Mesenchymal stem cell (in vitro differentiated cells and primary cell): ENCODE data around the gene FBXO31.
A peak's percentile ranks its signal among the peaks of the same experiment; 100 is the strongest.

Experiments used
- DNase-seq: peaks from one replicate; pipeline ENCODE4 v3.0.0-alpha.2; 2013
- H2AFZ ChIP-seq: one replicate; pipeline ENCODE4 v1.6.1; 2013; ENCODE audit warnings: low read depth, mild to moderate bottlenecking, control low read depth, inconsistent platforms, low read length, moderate library complexity
- H2AK5ac ChIP-seq: 2 replicates; pipeline ENCODE4 v1.6.1; 2013; ENCODE audit warnings: low read length, moderate library complexity, mild to moderate bottlenecking, inconsistent platforms; ENCODE audit not compliant: severe bottlenecking
- H2BK120ac ChIP-seq: one replicate; pipeline ENCODE4 v1.6.1; 2013; ENCODE audit warnings: low read depth, mild to moderate bottlenecking, inconsistent platforms, low read length, moderate library complexity
- H2BK12ac ChIP-seq, 2 experiments: one replicate each; pipeline ENCODE4 v1.6.1; 2013; ENCODE audit warnings: inconsistent platforms in 2 of 2, low read length in 2 of 2, mild to moderate bottlenecking in 2 of 2, moderate library complexity in 2 of 2, control low read depth in 1 of 2
- H2BK15ac ChIP-seq: one replicate; pipeline ENCODE4 v1.6.1; 2013; ENCODE audit warnings: mild to moderate bottlenecking, low read depth, inconsistent platforms; ENCODE audit not compliant: poor library complexity, severe bottlenecking
- H2BK5ac ChIP-seq: 2 replicates; pipeline ENCODE4 v1.6.1; 2013; ENCODE audit warnings: low read depth, mild to moderate bottlenecking, low read length, control low read depth, inconsistent platforms; ENCODE audit not compliant: poor library complexity, severe bottlenecking
- H3K14ac ChIP-seq, 2 experiments: one replicate each; pipeline ENCODE4 v1.6.1; 2013; ENCODE audit warnings: inconsistent platforms in 2 of 2, low read length in 2 of 2, control low read depth in 1 of 2, mild to moderate bottlenecking in 1 of 2, moderate library complexity in 1 of 2
- H3K18ac ChIP-seq, 2 experiments: one replicate each; pipeline ENCODE4 v1.6.1; 2013; ENCODE audit warnings: inconsistent platforms in 2 of 2, low read length in 2 of 2, control low read depth in 1 of 2, low read depth in 1 of 2, mild to moderate bottlenecking in 1 of 2
- H3K23ac ChIP-seq, 2 experiments: one replicate each; pipeline ENCODE4 v1.6.1; 2013; ENCODE audit warnings: inconsistent platforms in 2 of 2, low read length in 2 of 2, mild to moderate bottlenecking in 2 of 2, moderate library complexity in 2 of 2, control low read depth in 1 of 2
- H3K27ac ChIP-seq: 2 replicates; pipeline ENCODE4 v1.5.1; 2013; ENCODE audit warnings: mild to moderate bottlenecking, moderate library complexity, low read length, control low read depth, inconsistent platforms; ENCODE audit not compliant: poor library complexity, severe bottlenecking
- H3K27me3 ChIP-seq, 2 experiments: 2 replicates each; pipeline versions ENCODE4 v1.6.1 to v1.7.0; 2013; ENCODE audit warnings: low read length in 2 of 2, mild to moderate bottlenecking in 2 of 2, moderate library complexity in 2 of 2, control low read depth in 1 of 2, inconsistent platforms in 1 of 2; ENCODE audit not compliant: control insufficient read depth in 1 of 2, insufficient read depth in 1 of 2
- H3K36me3 ChIP-seq, 2 experiments: 2 replicates each; pipeline versions ENCODE4 v1.6.1 to v1.7.0; 2013; ENCODE audit warnings: low read length in 2 of 2, control low read depth in 1 of 2, inconsistent platforms in 1 of 2, low read depth in 1 of 2, mild to moderate bottlenecking in 1 of 2; ENCODE audit not compliant: insufficient read depth in 2 of 2, control insufficient read depth in 1 of 2
- H3K4ac ChIP-seq, 2 experiments: one replicate each; pipeline ENCODE4 v1.6.1; 2013; ENCODE audit warnings: inconsistent platforms in 2 of 2, low read length in 2 of 2, mild to moderate bottlenecking in 2 of 2, moderate library complexity in 2 of 2, control low read depth in 1 of 2, low read depth in 1 of 2
- H3K4me1 ChIP-seq: 2 replicates; pipeline ENCODE4 v1.6.1; 2013; ENCODE audit warnings: low read depth, low read length, control low read depth; ENCODE audit not compliant: control insufficient read depth, insufficient read depth
- H3K4me2 ChIP-seq: 2 replicates; pipeline ENCODE4 v1.6.1; 2013; ENCODE audit warnings: low read length, mild to moderate bottlenecking, inconsistent platforms; ENCODE audit not compliant: poor library complexity, severe bottlenecking
- H3K4me3 ChIP-seq, 2 experiments: 2 replicates each; pipeline versions ENCODE4 v1.5.1 to v1.7.0; 2013; ENCODE audit warnings: low read length in 2 of 2, mild to moderate bottlenecking in 2 of 2, control low read depth in 1 of 2, low read depth in 1 of 2; ENCODE audit not compliant: insufficient read depth in 1 of 2
- H3K79me1 ChIP-seq: replicated peaks from 2 replicates; pipeline ENCODE4 v1.6.1; 2013; ENCODE audit warnings: mild to moderate bottlenecking, control low read depth, low read length, inconsistent platforms; ENCODE audit not compliant: poor library complexity, severe bottlenecking
- H3K9ac ChIP-seq: 2 replicates; pipeline ENCODE4 v1.7.0; 2013; ENCODE audit warnings: mild to moderate bottlenecking, low read length, moderate library complexity
- H3K9me3 ChIP-seq: 2 replicates; pipeline ENCODE4 v1.7.0; 2013; ENCODE audit warnings: mild to moderate bottlenecking, low read length; ENCODE audit not compliant: control insufficient read depth
- H4K8ac ChIP-seq: one replicate; pipeline ENCODE4 v1.6.1; 2013; ENCODE audit warnings: inconsistent platforms, mild to moderate bottlenecking, low read length, moderate library complexity
- H4K91ac ChIP-seq: one replicate; pipeline ENCODE4 v1.6.1; 2013; ENCODE audit warnings: mild to moderate bottlenecking, low read length, inconsistent platforms
- WGBS: methylation state at CpG from one replicate; pipeline ENCODE4 v1.1.7; 2013; ENCODE audit warnings: mixed read lengths; 5-methylcytosine and 5-hydroxymethylcytosine counted together

Gene FBXO31

DNA sequence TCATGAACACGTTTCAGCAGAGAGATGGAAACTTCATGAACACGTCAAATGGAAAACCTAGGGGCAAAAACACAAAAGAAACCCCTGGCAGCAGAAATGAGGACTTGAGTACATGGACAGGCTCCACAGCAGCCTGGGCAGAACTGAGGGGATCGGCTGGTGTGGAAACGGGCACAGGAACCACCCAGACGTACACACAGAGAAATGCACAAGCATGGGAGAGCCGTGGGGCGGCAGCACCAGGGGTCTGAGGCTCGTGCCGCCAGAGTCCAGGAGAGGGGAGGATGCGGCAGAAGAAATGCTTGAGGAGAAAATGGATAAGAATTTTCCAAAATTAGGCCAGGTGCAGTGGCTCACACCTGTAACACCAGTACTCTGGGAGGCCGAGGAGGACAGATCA is 38.5 kb upstream of the FBXO31 start:
- H3K23ac ChIP-seq: no peak overlapping the region
- no peak overlapping the region for H3K9ac ChIP-seq
- no peak for DNase-seq
- H3K4me1 ChIP-seq: peaks cover 6% of the 10 kb centered on the region
- H3K9me3 ChIP-seq: no peaks in the 10 kb centered on the region
- H2BK5ac ChIP-seq: no peak overlapping the region
- no peak overlapping the region for H3K14ac ChIP-seq
- H2BK12ac ChIP-seq: no peak overlapping the region
- H3K27ac ChIP-seq: no peak overlapping the region
- H4K8ac ChIP-seq: no peak overlapping the region
- no peak overlapping the region for H3K4ac ChIP-seq
- H2AK5ac ChIP-seq: no peak overlapping the region
- peaks cover 72 to 92% of the 10 kb centered on the region in 2 experiments for H3K36me3 ChIP-seq
- WGBS: 95% methylated on average over 11 of the region's 11 CpGs
- H3K27me3 ChIP-seq: no peaks in the 10 kb centered on the region
- H3K4me2 ChIP-seq: no peak overlapping the region
- H4K91ac ChIP-seq: no peak overlapping the region
- H3K79me1 ChIP-seq: peaks cover 62% of the 10 kb centered on the region
- H3K4me3 ChIP-seq: no peak overlapping the region
- no peak overlapping the region for H2BK120ac ChIP-seq
- no peak overlapping the region for H2AFZ ChIP-seq
- H2BK15ac ChIP-seq: no peak overlapping the region
- no peak overlapping the region for H3K18ac ChIP-seq

DNA sequence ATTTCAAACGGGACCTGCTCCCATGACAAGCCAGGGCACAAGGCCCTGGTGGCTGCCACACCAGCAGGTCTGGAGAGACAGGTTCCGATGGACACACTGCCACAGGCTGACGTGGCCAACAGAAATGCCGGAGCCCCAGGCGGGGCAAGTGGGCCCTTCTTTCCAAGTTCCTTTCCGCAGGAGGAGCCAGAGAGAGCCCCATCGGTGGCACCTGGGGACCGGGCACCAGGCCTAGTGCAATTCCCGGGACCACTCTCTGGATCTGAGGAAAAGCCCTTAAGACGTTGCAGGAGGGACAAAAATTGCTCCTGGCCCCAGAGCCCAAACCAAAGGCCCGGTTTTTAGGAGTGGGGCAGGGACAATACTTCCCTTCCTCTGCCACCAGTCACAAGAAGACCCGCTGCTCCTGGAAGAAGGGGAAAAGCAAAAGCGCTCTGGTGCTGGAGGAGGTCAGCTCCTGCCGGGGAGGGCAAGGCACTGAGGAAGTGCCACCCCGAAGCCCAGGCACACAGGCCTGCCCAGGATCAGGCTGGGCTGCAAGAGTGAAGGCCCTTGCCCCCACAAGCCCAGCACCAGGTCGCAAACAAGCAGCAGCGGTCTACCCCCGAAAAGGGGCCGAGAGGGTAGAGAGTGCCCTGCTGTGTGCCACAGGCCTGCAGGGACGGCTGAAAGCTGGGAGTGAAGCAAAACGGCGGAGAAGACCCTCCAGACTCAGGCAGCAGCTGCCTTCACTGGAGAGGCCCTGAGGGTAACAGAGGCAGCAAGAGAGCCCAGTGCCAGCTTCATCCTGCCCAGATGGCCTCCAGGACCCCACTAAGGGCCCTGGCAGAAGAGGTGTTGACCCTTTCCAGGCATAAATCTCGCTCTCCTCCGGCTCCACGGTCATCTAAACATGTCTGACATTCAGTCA is 37.7 kb upstream of the FBXO31 start:
- no peak overlapping the region for H2AFZ ChIP-seq
- H2AK5ac ChIP-seq: no peak overlapping the region
- no peak overlapping the region for H4K91ac ChIP-seq
- H3K9me3 ChIP-seq: no peaks in the 10 kb centered on the region
- H3K9ac ChIP-seq: no peak overlapping the region
- H2BK12ac ChIP-seq: no peak overlapping the region
- no peak overlapping the region for H3K4me3 ChIP-seq
- no peak overlapping the region for H3K23ac ChIP-seq
- H3K79me1 ChIP-seq: peaks cover 55% of the 10 kb centered on the region
- H3K14ac ChIP-seq: no peak overlapping the region
- H2BK120ac ChIP-seq: no peak overlapping the region
- H3K4me2 ChIP-seq: no peak overlapping the region
- peaks cover 70 to 93% of the 10 kb centered on the region in 2 experiments for H3K36me3 ChIP-seq
- no peak overlapping the region for H3K18ac ChIP-seq
- 96% methylated on average over 22 of the region's 25 CpGs for WGBS
- no peak overlapping the region for H4K8ac ChIP-seq
- no peak overlapping the region for H3K4ac ChIP-seq
- no peak overlapping the region for H2BK5ac ChIP-seq
- no peak for DNase-seq
- H2BK15ac ChIP-seq: peak overlapping the region; percentile 1
- peaks cover 6% of the 10 kb centered on the region for H3K4me1 ChIP-seq
- no peaks in the 10 kb centered on the region for H3K27me3 ChIP-seq
- no peak overlapping the region for H3K27ac ChIP-seq

DNA sequence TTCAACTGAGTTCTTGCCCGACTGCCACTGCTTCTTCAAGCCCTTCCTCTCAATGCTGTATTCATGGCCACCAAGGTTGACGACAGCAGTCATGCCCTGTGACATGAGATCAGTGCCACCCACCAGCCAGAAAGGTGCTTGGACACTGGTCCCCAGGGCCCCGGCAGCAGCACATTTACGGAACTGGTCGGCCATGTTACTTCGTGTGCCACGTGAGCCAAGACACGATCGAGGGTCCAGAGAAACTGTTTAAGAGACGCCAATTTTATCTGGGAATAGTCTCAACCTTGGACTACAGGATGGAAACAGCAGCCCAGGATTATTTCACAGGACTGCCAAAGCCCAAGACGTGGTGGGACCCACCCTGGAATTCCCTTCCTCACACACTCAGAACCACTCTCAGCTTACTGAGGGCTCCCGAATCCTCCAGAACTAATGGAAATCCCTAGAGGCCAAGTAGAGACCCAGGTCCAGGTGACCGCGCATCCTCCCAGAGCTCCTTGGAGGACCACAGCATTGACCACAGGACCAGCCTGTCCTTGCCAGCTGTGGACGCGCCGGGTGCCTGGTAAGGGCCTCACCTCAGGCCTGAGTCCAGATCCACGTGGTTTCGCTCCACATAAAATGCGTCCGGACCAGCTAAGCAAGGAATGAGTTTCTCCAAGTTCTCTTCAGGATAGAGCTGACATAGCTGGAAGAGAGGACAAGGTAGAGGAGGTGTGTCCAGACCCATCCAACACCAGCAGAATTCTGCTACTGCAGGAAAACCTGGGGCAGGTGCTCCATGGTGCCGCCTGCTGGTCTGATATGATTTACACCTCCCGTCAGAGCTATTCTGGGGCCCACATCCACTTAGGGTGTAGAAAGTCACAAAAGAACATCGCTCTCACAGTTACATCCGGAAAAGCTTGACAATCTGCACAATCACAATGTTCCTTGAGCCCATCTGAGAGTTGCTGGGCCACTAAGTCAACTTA is 36.7 kb upstream of the FBXO31 start:
- Histone ChIP-seq H3K4me3 (no peak overlapping the region), H3K4me2 (no peak overlapping the region), H2BK5ac (no peak overlapping the region), H4K8ac (no peak overlapping the region), H3K14ac (no peak overlapping the region), H3K9me3 (no peaks in the 10 kb centered on the region), H3K79me1 (peaks cover 51% of the 10 kb centered on the region), H3K18ac (no peak overlapping the region), H3K36me3 (peaks cover 74 to 93% of the 10 kb centered on the region in 2 experiments), H3K4me1 (peaks cover 6% of the 10 kb centered on the region), H3K27me3 (no peaks in the 10 kb centered on the region), H3K23ac (no peak overlapping the region), H2BK120ac (no peak overlapping the region), H2AFZ (no peak overlapping the region), H2AK5ac (no peak overlapping the region), H2BK15ac (no peak overlapping the region), H3K9ac (no peak overlapping the region), H4K91ac (no peak overlapping the region), H3K27ac (no peak overlapping the region), H3K4ac (no peak overlapping the region), H2BK12ac (no peak overlapping the region)
- DNase-seq: no peak
- WGBS: 97% methylated on average over 25 of the region's 25 CpGs

DNA sequence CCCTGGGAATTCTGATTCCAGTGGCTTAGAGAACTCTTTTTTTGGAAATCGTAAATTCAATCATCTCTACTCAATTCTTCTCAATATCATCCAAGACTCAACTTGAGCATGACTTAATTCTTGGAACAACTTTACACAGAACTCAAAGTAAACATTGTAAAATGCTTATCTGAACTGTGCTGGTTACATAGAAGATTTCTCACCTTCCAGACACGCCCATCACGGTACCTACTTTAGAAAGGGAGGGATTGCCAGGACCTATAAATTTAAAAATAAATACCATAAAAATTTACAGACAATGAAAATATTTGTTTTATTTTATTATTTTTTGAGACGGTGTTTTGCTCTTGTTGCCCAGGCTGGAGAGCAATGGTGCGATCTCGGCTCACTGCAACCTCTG is 35.1 kb upstream of the FBXO31 start:
- no peak for DNase-seq
- Histone ChIP-seq H3K79me1 (peaks cover 46% of the 10 kb centered on the region), H3K4ac (no peak overlapping the region), H2BK12ac (no peak overlapping the region), H2BK5ac (no peak overlapping the region), H3K23ac (no peak overlapping the region), H3K14ac (no peak overlapping the region), H2AK5ac (no peak overlapping the region), H3K4me1 (peaks cover 2% of the 10 kb centered on the region), H3K27ac (no peak overlapping the region), H3K4me2 (no peak overlapping the region), H3K9ac (no peak overlapping the region), H3K36me3 (peaks cover 71 to 93% of the 10 kb centered on the region in 2 experiments), H3K18ac (no peak overlapping the region), H2AFZ (no peak overlapping the region), H2BK120ac (no peak overlapping the region), H2BK15ac (no peak overlapping the region), H4K8ac (no peak overlapping the region), H3K27me3 (no peaks in the 10 kb centered on the region), H4K91ac (no peak overlapping the region), H3K9me3 (no peaks in the 10 kb centered on the region), H3K4me3 (no peak overlapping the region)
- 87% methylated on average over 4 of the region's 6 CpGs for WGBS
